Loucy (cell line): Measurements from ENCODE around the gene KIF16B.

Experiments used
- H2AFZ ChIP-seq: fragments of 200-600 bp; sonication (generic); 2 replicates; pipeline ENCODE4 v1.6.0; 2016; ENCODE audit warnings: antibody characterized with exemption, mild to moderate bottlenecking, low read length, moderate library complexity
- H3F3A ChIP-seq: fragments of 200-600 bp; 2 replicates; pipeline ENCODE4 v1.6.0; 2016; ENCODE audit warnings: antibody characterized with exemption, low read depth, mild to moderate bottlenecking
- H3K27me3 ChIP-seq: fragments of 200-600 bp; sonication (generic); 2 replicates; pipeline ENCODE4 v1.6.1; 2014; ENCODE audit warnings: low read length, mild to moderate bottlenecking; ENCODE audit not compliant: insufficient read depth, poor library complexity, severe bottlenecking
- H3K36me3 ChIP-seq: fragments of 200-600 bp; sonication (generic); 2 replicates; pipeline ENCODE4 v1.6.1; 2016; ENCODE audit warnings: low read length; ENCODE audit not compliant: insufficient read depth
- H3K4me1 ChIP-seq: fragments of 200-600 bp; sonication (generic); 2 replicates; pipeline ENCODE4 v1.5.1; 2014; ENCODE audit warnings: low read length, mild to moderate bottlenecking; ENCODE audit not compliant: insufficient read depth, poor library complexity, severe bottlenecking
- H3K4me2 ChIP-seq: fragments of 200-600 bp; sonication (generic); 2 replicates; pipeline ENCODE4 v1.6.0; 2014; ENCODE audit warnings: antibody characterized with exemption, low read length, low read depth, mild to moderate bottlenecking; ENCODE audit not compliant: poor library complexity, severe bottlenecking
- H3K4me3 ChIP-seq: fragments of 200-600 bp; sonication (generic); 2 replicates; pipeline ENCODE4 v1.5.1; 2014; ENCODE audit warnings: low read length, mild to moderate bottlenecking, mixed read lengths; ENCODE audit not compliant: poor library complexity, severe bottlenecking
- H3K79me2 ChIP-seq: fragments of 200-600 bp; sonication (generic); 2 replicates; pipeline ENCODE4 v1.6.1; 2014; ENCODE audit warnings: low read length; ENCODE audit not compliant: insufficient read depth
- H3K9ac ChIP-seq: fragments of 200-600 bp; sonication (generic); 2 replicates; pipeline ENCODE4 v1.6.0; 2014; ENCODE audit warnings: mild to moderate bottlenecking, low read depth, low read length, moderate library complexity; ENCODE audit not compliant: poor library complexity, severe bottlenecking
- H3K9me2 ChIP-seq: fragments of 200-600 bp; sonication (generic); replicated peaks from 2 replicates; pipeline ENCODE4 v1.6.1; 2016; ENCODE audit warnings: low read depth, low read length, mixed read lengths
- H3K9me3 ChIP-seq: fragments of 200-600 bp; sonication (generic); 2 replicates; pipeline ENCODE4 v1.6.1; 2014; ENCODE audit warnings: mild to moderate bottlenecking, antibody characterized with exemption, low read length, low read depth; ENCODE audit not compliant: insufficient read depth
- H4K20me1 ChIP-seq: fragments of 200-600 bp; sonication (generic); 2 replicates; pipeline ENCODE4 v1.6.0; 2014; ENCODE audit warnings: antibody characterized with exemption, low read length, mild to moderate bottlenecking; ENCODE audit not compliant: insufficient read depth, poor library complexity, severe bottlenecking
- EZH2phosphoT487 ChIP-seq: fragments of 200-600 bp; IDR thresholded peaks from 2 replicates; pipeline ENCODE4 v1.6.1; 2018; ENCODE audit warnings: antibody characterized with exemption, mild to moderate bottlenecking, moderate library complexity, borderline replicate concordance
- TF ChIP-seq, protein P1 (sequence below): fragments of 200-600 bp; sonication (generic); conservative IDR thresholded peaks from 2 replicates; pipeline ENCODE4 v1.5.1; 2014; ENCODE audit warnings: mild to moderate bottlenecking, antibody characterized with exemption, low read length

Gene KIF16B

DNA sequence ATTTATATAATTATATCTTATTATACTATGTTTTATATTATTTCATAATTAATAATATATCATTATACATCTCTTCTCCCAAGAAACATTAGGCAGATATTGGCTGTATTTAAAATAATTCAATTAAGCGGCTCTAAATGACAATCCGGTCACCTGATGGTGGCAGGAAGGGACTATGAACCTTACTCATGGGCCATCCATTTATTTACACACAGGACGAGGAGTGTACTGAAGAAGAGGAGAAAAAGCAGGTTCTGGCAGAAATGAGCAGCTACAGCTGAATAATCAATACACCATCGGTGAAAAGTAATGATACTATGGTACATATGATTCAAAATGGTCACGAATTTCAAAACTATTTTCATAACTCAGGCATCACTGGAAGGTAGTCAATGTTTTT lies 277.7 kb downstream of the KIF16B start:
- H3K9ac ChIP-seq = no peak overlapping the region
- H3K9me3 ChIP-seq = no peaks in the 10 kb centered on the region
- no peaks in the 10 kb centered on the region for H4K20me1 ChIP-seq
- H3K4me2 ChIP-seq = no peak overlapping the region
- no peaks in the 10 kb centered on the region for H3F3A ChIP-seq
- H3K79me2 ChIP-seq = no peaks in the 10 kb centered on the region
- H3K4me3 ChIP-seq = no peak overlapping the region
- TF ChIP-seq, protein P1, sequence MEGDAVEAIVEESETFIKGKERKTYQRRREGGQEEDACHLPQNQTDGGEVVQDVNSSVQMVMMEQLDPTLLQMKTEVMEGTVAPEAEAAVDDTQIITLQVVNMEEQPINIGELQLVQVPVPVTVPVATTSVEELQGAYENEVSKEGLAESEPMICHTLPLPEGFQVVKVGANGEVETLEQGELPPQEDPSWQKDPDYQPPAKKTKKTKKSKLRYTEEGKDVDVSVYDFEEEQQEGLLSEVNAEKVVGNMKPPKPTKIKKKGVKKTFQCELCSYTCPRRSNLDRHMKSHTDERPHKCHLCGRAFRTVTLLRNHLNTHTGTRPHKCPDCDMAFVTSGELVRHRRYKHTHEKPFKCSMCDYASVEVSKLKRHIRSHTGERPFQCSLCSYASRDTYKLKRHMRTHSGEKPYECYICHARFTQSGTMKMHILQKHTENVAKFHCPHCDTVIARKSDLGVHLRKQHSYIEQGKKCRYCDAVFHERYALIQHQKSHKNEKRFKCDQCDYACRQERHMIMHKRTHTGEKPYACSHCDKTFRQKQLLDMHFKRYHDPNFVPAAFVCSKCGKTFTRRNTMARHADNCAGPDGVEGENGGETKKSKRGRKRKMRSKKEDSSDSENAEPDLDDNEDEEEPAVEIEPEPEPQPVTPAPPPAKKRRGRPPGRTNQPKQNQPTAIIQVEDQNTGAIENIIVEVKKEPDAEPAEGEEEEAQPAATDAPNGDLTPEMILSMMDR = no peak
- no peak for TF ChIP-seq EZH2phosphoT487
- H3K4me1 ChIP-seq = no peaks in the 10 kb centered on the region
- no peaks in the 10 kb centered on the region for H3K27me3 ChIP-seq
- no peak overlapping the region for H2AFZ ChIP-seq
- H3K36me3 ChIP-seq = no peaks in the 10 kb centered on the region
- no peaks in the 10 kb centered on the region for H3K9me2 ChIP-seq

DNA sequence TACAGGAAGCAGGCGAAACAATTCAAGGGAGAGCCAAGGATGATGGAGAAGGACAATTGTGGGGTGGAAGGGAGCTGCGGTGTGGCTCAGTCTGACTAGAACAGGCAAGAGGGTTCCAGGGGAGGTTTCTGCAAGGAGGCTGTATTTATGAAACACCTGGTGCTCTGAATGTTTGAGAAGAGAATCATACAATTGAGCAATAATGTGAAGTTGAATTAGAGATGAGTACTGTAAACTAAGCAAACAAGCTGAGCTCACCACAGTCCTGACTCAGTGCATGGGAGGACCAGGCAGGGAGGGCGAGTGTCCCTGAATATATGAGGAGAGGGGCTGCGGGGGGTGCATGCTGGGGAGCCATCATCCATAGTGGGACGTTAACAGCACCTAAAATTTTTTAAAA lies 279.7 kb downstream of the KIF16B start:
- Histone ChIP-seq H3K4me2 (no peak overlapping the region), H3K9ac (no peak overlapping the region), H4K20me1 (no peaks in the 10 kb centered on the region), H3K4me3 (no peak overlapping the region), H3K27me3 (no peaks in the 10 kb centered on the region), H3K9me2 (no peaks in the 10 kb centered on the region), H3K4me1 (no peaks in the 10 kb centered on the region), H3K36me3 (no peaks in the 10 kb centered on the region), H3K9me3 (no peaks in the 10 kb centered on the region), H3F3A (no peaks in the 10 kb centered on the region), H3K79me2 (no peaks in the 10 kb centered on the region), H2AFZ (no peak overlapping the region)
- TF ChIP-seq, protein P1 = no peak
- TF ChIP-seq EZH2phosphoT487 = no peak

DNA sequence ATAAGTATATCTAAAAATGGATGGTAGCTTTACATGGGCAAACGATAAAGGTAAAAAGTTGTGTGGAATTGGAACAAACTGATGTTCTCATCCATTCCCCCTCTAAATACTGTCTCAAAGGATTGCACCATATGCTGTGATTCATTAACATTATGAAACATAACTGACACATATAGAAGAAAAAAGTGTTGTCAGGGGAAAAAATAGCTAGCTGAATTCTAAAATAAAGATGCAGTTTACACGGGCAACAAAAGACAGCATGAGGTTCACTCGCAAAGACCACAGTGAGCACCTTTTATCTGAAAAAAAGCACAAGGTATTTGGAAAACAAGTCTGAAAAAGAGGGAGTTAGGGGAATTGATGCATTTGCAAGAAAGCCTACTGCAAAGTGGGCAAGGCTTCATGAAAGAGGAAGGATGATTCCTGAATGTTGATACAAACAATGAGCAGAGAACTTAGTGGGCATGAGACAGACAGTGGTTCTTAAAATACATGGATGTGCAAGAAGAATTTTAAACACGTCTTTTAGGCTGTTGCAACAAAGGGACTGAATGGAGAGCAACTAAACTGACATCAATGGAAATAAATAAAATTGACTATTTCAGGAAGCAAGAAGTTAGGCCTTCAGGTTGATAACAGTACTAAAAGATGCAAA lies 280.9 kb downstream of the KIF16B start:
- Histone ChIP-seq H2AFZ (no peak overlapping the region), H3K4me3 (no peak overlapping the region), H3K9me3 (no peaks in the 10 kb centered on the region), H3K36me3 (no peaks in the 10 kb centered on the region), H3K4me2 (no peak overlapping the region), H3K9ac (no peak overlapping the region), H3K79me2 (no peaks in the 10 kb centered on the region), H3F3A (no peaks in the 10 kb centered on the region), H3K27me3 (no peaks in the 10 kb centered on the region), H3K9me2 (no peaks in the 10 kb centered on the region), H4K20me1 (no peaks in the 10 kb centered on the region), H3K4me1 (no peaks in the 10 kb centered on the region)
- TF ChIP-seq EZH2phosphoT487 = no peak
- TF ChIP-seq, protein P1 = no peak
